C4-2B (cell line): ENCODE measurements around the gene TTF1.

Experiments
- H3K27ac ChIP-seq: fragments of 450-650 bp; 2 replicates; pipeline ENCODE4 v1.5.1; 2017
- ZFX ChIP-seq: fragments of 450-650 bp; IDR thresholded peaks from 2 replicates; pipeline ENCODE4 v1.6.1; 2017
- TF ChIP-seq, protein P1 (sequence below): fragments of 450-650 bp; conservative IDR thresholded peaks from 2 replicates; pipeline ENCODE4 v1.5.1; 2017; ENCODE audit warnings: mild to moderate bottlenecking

The TTF1 gene

DNA sequence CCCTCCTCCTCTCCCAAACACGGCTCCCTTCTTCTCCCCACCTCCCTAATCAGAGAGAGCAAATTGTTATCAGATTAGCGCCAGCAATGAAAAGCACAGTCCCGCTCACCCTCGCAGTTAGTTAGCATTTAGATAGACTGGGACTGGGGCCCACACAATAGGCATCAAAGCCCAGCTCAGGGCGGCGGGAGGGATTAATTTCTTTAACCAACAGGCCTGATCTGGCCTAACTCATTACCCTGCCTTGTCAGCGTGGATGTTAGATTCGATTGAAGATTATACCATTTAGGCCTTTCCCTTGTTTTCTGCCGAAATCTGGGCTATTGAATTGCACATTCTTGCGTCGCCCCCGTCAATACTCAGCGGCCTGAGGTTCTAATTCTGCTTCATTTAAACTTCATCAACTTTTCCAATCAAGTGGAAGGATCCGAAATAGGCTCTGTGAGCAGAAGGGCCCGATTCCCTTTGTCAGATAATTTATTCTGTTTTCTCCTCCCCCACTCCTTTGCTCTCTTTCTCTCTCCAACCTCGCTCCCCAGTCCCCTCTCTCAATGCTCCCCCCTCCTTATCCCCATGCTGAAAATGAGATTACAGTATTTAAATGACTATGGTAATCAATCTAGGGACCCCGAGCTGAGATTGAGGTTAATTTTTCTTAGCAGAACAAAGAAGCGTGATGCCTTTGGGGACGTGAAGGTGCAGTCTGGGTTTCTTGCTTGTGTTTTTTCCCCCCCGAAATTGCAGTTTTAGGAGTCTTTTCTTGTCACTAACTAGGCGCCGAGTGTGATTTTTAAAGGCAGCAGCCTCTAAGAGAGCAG is 18.4 kb upstream of the TTF1 start:
- no peak overlapping the region for H3K27ac ChIP-seq
- TF ChIP-seq ZFX = no peak

DNA sequence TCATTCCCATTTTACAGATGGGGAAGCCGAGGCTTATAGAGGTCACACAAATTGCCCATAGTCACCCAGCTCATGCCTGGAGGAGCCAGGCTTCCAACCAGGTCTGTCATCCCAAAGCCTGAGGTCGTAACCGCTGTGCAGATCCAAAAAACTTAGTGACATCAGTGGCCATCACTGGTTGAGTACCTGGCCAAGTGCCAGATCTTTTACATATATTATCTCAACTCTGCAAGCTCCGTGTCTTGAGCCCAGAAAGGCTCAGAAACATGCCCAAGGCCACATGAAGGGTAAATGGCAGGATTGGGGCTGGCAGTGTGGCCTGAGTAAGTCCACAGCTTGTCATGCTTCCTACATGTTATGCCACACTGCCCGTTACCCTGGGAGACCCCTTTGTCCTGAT is 16.9 kb upstream of the TTF1 start:
- TF ChIP-seq, protein P1, sequence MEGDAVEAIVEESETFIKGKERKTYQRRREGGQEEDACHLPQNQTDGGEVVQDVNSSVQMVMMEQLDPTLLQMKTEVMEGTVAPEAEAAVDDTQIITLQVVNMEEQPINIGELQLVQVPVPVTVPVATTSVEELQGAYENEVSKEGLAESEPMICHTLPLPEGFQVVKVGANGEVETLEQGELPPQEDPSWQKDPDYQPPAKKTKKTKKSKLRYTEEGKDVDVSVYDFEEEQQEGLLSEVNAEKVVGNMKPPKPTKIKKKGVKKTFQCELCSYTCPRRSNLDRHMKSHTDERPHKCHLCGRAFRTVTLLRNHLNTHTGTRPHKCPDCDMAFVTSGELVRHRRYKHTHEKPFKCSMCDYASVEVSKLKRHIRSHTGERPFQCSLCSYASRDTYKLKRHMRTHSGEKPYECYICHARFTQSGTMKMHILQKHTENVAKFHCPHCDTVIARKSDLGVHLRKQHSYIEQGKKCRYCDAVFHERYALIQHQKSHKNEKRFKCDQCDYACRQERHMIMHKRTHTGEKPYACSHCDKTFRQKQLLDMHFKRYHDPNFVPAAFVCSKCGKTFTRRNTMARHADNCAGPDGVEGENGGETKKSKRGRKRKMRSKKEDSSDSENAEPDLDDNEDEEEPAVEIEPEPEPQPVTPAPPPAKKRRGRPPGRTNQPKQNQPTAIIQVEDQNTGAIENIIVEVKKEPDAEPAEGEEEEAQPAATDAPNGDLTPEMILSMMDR = no peak
- TF ChIP-seq ZFX = no peak
- H3K27ac ChIP-seq = no peak overlapping the region

DNA sequence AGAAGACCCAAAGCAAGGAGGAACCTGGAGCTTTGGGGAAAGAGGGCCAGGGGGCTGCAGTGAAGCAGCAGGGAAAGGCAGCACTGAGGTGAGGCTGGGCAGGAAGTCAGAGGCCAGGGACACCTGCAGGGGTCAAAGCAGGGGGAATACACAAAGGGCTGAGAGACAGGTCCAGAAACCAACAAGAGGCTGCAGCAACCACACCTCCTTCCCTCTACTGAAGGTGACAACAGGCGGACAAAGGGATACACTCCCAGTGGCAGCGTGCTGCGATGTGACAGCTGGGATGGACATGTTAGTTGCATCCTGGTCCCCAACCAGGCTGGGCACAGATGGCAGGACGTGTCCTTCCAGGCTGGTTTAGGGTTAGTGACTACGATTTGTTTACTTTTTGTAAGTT is 15.9 kb upstream of the TTF1 start:
- no peak overlapping the region for H3K27ac ChIP-seq
- TF ChIP-seq ZFX = no peak
- TF ChIP-seq, protein P1 = no peak

DNA sequence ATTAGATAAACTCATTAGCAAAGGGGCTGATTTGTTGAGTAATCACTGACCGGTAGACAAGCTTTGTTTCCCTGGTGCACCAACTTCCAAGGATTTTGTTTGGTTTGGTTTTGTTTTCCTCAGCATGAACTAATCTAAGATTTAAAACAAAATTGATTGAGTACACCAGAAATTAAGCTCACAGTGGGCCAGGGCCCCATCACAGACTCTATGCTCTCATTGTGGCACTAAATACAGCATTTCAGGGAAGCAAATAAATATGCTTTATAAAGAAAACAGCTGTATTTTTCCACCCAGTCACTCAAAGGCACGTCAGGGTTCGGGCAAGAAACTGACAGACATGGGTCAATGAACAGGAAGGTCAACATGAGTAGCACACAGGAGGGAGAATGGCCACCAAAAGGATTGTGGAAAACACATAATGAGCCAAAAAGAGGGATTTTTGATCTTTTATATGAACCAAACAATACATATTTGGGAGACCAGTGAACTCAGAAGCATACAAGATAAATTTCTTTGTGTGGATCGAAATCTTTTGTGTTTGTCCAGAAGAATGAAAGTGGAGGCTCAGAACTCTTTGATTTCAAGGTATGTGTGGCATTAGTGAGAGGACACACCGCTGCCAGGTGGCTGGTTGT is 12.2 kb upstream of the TTF1 start:
- no peak overlapping the region for H3K27ac ChIP-seq
- TF ChIP-seq ZFX = no peak
- TF ChIP-seq, protein P1 = no peak

GRCh38 chr9:132415181-132415580 is 8.5 kb upstream of the TTF1 start:
- H3K27ac ChIP-seq = no peak overlapping the region
- TF ChIP-seq, protein P1 = no peak
- no peak for TF ChIP-seq ZFX

DNA sequence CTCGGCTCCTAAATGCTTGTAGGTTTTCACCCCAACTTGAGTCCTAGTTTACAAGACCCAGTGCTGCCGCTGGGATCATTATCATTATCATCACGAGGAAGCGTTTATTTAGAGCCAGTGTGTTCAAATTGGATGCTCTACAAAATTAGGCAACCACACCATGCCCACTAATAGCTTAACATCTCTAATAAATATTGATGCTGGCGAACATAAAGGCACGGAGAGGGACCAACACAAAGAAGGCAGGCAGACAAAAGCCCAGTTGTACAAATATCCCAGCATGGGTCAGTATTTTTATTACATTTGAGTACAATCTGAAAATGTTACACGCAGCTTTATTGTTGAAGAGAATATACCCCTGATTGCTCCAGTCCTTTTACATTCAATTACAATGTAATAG is 8.1 kb upstream of the TTF1 start:
- no peak for TF ChIP-seq ZFX
- TF ChIP-seq, protein P1 = no peak
- H3K27ac ChIP-seq = no peak overlapping the region

DNA sequence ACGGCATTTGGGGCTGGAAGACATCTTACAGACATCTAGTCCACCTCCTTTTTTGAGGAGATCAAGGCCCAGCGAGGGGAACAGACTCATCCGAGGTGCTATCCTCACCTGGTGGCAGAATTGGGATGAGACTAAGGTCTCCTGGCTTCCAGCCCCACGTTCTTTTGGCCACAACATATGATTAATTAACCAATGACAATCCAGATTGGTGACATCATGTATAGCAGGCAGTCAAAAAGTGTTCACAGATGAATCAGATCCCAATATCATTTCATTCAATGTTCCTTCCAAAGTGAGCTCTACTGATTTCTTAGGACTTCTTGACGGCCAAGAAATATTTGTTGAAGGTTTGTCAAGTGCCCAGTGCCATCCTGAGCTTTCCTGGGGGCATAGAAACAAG is 7.3 kb upstream of the TTF1 start:
- no peak for TF ChIP-seq ZFX
- TF ChIP-seq, protein P1 = no peak

DNA sequence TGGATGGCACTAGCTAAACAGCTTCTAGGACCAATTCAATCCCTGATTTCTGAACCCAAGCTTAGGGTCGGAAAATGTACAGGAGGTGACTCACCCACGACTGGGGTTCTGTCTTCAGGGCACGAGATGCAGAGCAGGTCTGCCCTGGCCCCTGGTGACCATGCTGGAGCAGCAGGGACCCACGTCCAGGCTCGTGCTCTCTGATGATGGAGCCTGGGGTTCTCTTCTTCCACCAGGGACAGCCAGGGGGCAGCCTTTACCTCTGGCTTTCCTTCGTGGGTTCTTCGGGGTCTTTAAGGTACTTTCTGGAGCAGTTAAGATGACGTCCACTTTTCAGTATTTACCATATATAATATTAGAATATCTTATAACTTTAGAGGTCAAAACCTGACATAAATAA is 5.4 kb upstream of the TTF1 start:
- TF ChIP-seq, protein P1 = peak; percentile 56
- TF ChIP-seq ZFX = no peak

More for the DNA sequence above, 7.3 kb upstream of the TTF1 start:
- H3K27ac ChIP-seq = no peak overlapping the region

More for the DNA sequence above, 5.4 kb upstream of the TTF1 start:
- no peak overlapping the region for H3K27ac ChIP-seq
